HL-60/S4 (cell line): Measurements from ENCODE around the gene SPRR3.

Source experiments
- in situ Hi-C: fragments of 300-500 bp; cut with MboI; formaldehyde crosslinking; loops from 2 replicates; pipeline ENCODE4 v1.14.3; 2022; ENCODE audit warnings: low sequenced_read_pairs

The SPRR3 gene

GRCh38 chr1:153040950-153041631 lies 39.5 kb downstream of the SPRR3 start, which contains the start of gene SPRR2D:
Gene SPRR2D, minus strand, starts transcription at chr1:153041120. Its CDS starts 774 bp downstream, at chr1:153040346.
- in situ Hi-C loops: no loop called here

GRCh38 chr1:153049211-153049610 lies 47.7 kb downstream of the SPRR3 start:
- in situ Hi-C loops: no loop called here
